Stromal cell of bone marrow (primary cell): ENCODE measurements around the gene ATOH1.
A peak's percentile ranks its signal among the peaks of the same experiment; 100 is the strongest.

Source experiments
- DNase-seq: peaks from one replicate; pipeline ENCODE4 v3.0.0-alpha.2; 2012; ENCODE audit warnings: low read depth

Gene ATOH1

GRCh38 chr4:93828332-93828994 lies at the start of gene ATOH1:
TSS of gene ATOH1 (plus strand) at chr4:93828753. CDS start at chr4:93828927, 174 bp downstream.
- DNase-seq: no peak

- DNase-seq: no peak
Measured at GRCh38 chr4:93779228-93779627, 49.3 kb upstream of the ATOH1 start.

GRCh38 chr4:93780080-93780479 lies 48.5 kb upstream of the ATOH1 start:
- DNase-seq: no peak

GRCh38 chr4:93781198-93781597 lies 47.4 kb upstream of the ATOH1 start:
- no peak for DNase-seq

- DNase-seq: no peak
Measured at GRCh38 chr4:93786149-93786548, 42.4 kb upstream of the ATOH1 start.

- no peak for DNase-seq
Measured at GRCh38 chr4:93788712-93789111, 39.8 kb upstream of the ATOH1 start.

- peak; percentile 20 for DNase-seq
Measured at GRCh38 chr4:93791570-93792195, 36.9 kb upstream of the ATOH1 start.

GRCh38 chr4:93802045-93802444 lies 26.5 kb upstream of the ATOH1 start:
- DNase-seq: no peak

GRCh38 chr4:93809773-93810172 lies 18.8 kb upstream of the ATOH1 start:
- no peak for DNase-seq

- DNase-seq: no peak
Measured at GRCh38 chr4:93810340-93810992, 18.1 kb upstream of the ATOH1 start.

GRCh38 chr4:93813092-93813491 lies 15.5 kb upstream of the ATOH1 start:
- DNase-seq: no peak

- DNase-seq: no peak
Measured at GRCh38 chr4:93814141-93814540, 14.4 kb upstream of the ATOH1 start.

GRCh38 chr4:93814722-93815121 lies 13.8 kb upstream of the ATOH1 start:
- DNase-seq: no peak

GRCh38 chr4:93825551-93826216 lies 2.9 kb upstream of the ATOH1 start:
- no peak for DNase-seq

GRCh38 chr4:93827272-93827947 lies 1.1 kb upstream of the ATOH1 start:
- no peak for DNase-seq

GRCh38 chr4:93828995-93829819 lies 654 bp downstream of the ATOH1 start:
- no peak for DNase-seq

GRCh38 chr4:93829820-93830687 lies 1.5 kb downstream of the ATOH1 start:
- no peak for DNase-seq

- no peak for DNase-seq
Measured at GRCh38 chr4:93831716-93832496, 3.4 kb downstream of the ATOH1 start.

GRCh38 chr4:93834249-93835066 lies 5.9 kb downstream of the ATOH1 start:
- DNase-seq: no peak
